Neural cell (in vitro differentiated cells): Measurements from ENCODE around the gene PTGIS. TPM values are rescaled to one million over a fixed set of nuclear protein-coding genes. Genes with fewer than 3 reads are reported as not detected.

Experiments
- H2AFZ ChIP-seq: fragments of 200-600, 300-800 bp; sonication (generic), shearing (Covaris generic); 2 replicates; pipeline ENCODE4 v1.6.0; 2014; ENCODE audit warnings: low read depth, mild to moderate bottlenecking, antibody characterized with exemption, low read length, moderate library complexity
- H3F3A ChIP-seq: fragments of 200-600 bp; shearing (Covaris generic); 2 replicates; pipeline ENCODE4 v1.6.1; 2016; ENCODE audit warnings: mild to moderate bottlenecking, moderate library complexity, mixed read lengths, antibody characterized with exemption, low read length; ENCODE audit not compliant: insufficient read depth, poor library complexity, severe bottlenecking
- H3K27ac ChIP-seq: fragments of 200-600, 300-800 bp; sonication (generic), shearing (Covaris generic); 2 replicates; pipeline ENCODE4 v1.5.1; 2014; ENCODE audit warnings: mild to moderate bottlenecking, low read length, moderate library complexity
- H3K27me3 ChIP-seq: fragments of 300-800, 200-600 bp; sonication (generic), shearing (Covaris generic); 2 replicates; pipeline ENCODE4 v1.6.0; 2014; ENCODE audit warnings: mild to moderate bottlenecking, low read depth, low read length, moderate library complexity; ENCODE audit not compliant: insufficient read depth
- H3K36me3 ChIP-seq: fragments of 300-800, 200-600 bp; sonication (generic), shearing (Covaris generic); 2 replicates; pipeline ENCODE4 v1.5.1; 2014; ENCODE audit warnings: mild to moderate bottlenecking, antibody characterized with exemption, low read length, moderate library complexity; ENCODE audit not compliant: insufficient read depth
- H3K4me2 ChIP-seq: fragments of 300-800, 200-600 bp; sonication (generic), shearing (Covaris generic); 2 replicates; pipeline ENCODE4 v1.6.0; 2014; ENCODE audit warnings: mild to moderate bottlenecking, low read length
- H3K4me3 ChIP-seq: fragments of 300-800, 200-600 bp; sonication (generic), shearing (Covaris generic); 2 replicates; pipeline ENCODE4 v1.5.1; 2014; ENCODE audit warnings: mild to moderate bottlenecking, low read length, moderate library complexity
- H3K79me2 ChIP-seq: fragments of 200-600 bp; shearing (Covaris generic); replicated peaks from 2 replicates; pipeline ENCODE4 v1.6.0; 2014; ENCODE audit warnings: mild to moderate bottlenecking, low read length, moderate library complexity; ENCODE audit not compliant: insufficient read depth
- H3K9ac ChIP-seq: fragments of 300-800, 200-600 bp; sonication (generic), shearing (Covaris generic); 2 replicates; pipeline ENCODE4 v1.6.1; 2016; ENCODE audit warnings: mild to moderate bottlenecking, low read length, mixed read lengths
- H3K9me2 ChIP-seq: fragments of 200-600 bp; shearing (Covaris generic); 2 replicates; pipeline ENCODE4 v1.6.1; 2016; ENCODE audit warnings: mild to moderate bottlenecking, low read length, mixed read lengths; ENCODE audit not compliant: insufficient read depth
- H3K9me3 ChIP-seq: fragments of 200-600, 300-800 bp; sonication (generic), shearing (Covaris generic); 2 replicates; pipeline ENCODE4 v1.6.1; 2016; ENCODE audit warnings: mild to moderate bottlenecking, mixed run types, low read length, moderate library complexity, mixed read lengths
- H4K20me1 ChIP-seq: fragments of 200-600 bp; shearing (Covaris generic); 2 replicates; pipeline ENCODE4 v1.6.1; 2016; ENCODE audit warnings: mild to moderate bottlenecking, mixed run types; ENCODE audit not compliant: insufficient read depth
- CTCF ChIP-seq: fragments of 450-650 bp; IDR thresholded peaks from 2 replicates; pipeline ENCODE4 v1.5.1; 2014; ENCODE audit warnings: antibody characterized with exemption, mild to moderate bottlenecking, moderate library complexity; ENCODE audit not compliant: poor library complexity, severe bottlenecking
- EP300 ChIP-seq: fragments of 450-650 bp; conservative IDR thresholded peaks from 2 replicates; pipeline ENCODE4 v1.6.1; 2014; ENCODE audit warnings: antibody characterized with exemption, mild to moderate bottlenecking, moderate library complexity; ENCODE audit not compliant: poor library complexity, severe bottlenecking
- EZH2 ChIP-seq: fragments of 200-600, 300-800 bp; shearing (Covaris generic), sonication (generic); IDR thresholded peaks from 2 replicates; pipeline ENCODE4 v1.6.1; 2014; ENCODE audit warnings: antibody characterized with exemption, low read length, borderline replicate concordance, mild to moderate bottlenecking; ENCODE audit not compliant: insufficient read depth, poor library complexity, severe bottlenecking
- MXI1 ChIP-seq: fragments of 450-650 bp; conservative IDR thresholded peaks from 2 replicates; pipeline ENCODE4 v1.6.1; 2014; ENCODE audit warnings: antibody characterized with exemption, mild to moderate bottlenecking; ENCODE audit not compliant: poor library complexity, severe bottlenecking
- POLR2AphosphoS5 ChIP-seq: IDR thresholded peaks from 2 replicates; pipeline ENCODE4 v1.6.1; 2012
- RAD21 ChIP-seq: fragments of 450-650 bp; conservative IDR thresholded peaks from 2 replicates; pipeline ENCODE4 v1.6.1; 2014; ENCODE audit warnings: antibody characterized with exemption, mild to moderate bottlenecking, moderate library complexity
- REST ChIP-seq: IDR thresholded peaks from 2 replicates; pipeline ENCODE4 v1.6.1; 2012; ENCODE audit warnings: borderline replicate concordance
- SMC3 ChIP-seq: fragments of 450-650 bp; conservative IDR thresholded peaks from 2 replicates; pipeline ENCODE4 v1.6.1; 2014; ENCODE audit warnings: antibody characterized with exemption, mild to moderate bottlenecking, moderate library complexity; ENCODE audit not compliant: poor library complexity
- TAF1 ChIP-seq: IDR thresholded peaks from 2 replicates; pipeline ENCODE4 v1.6.1; 2012; ENCODE audit warnings: low read depth
- polyA plus RNA-seq: library from polyadenylated mRNA; depleted of rRNA; stranded (reverse); fragments of >200 nt; gene quantifications from 2 replicates; pipeline ENCODE4 v1.2.3, GENCODE V29; 2014

Gene PTGIS
- polyA plus RNA-seq, 1 donor from 2014 or later = 3.2 TPM

- no peak overlapping the region for H3K4me2 ChIP-seq
- no peaks in the 10 kb centered on the region for H3K9me3 ChIP-seq
- H3K36me3 ChIP-seq = peaks cover 6% of the 10 kb centered on the region
- H3K79me2 ChIP-seq = no peaks in the 10 kb centered on the region
- H3F3A ChIP-seq = no peaks in the 10 kb centered on the region
- H3K9me2 ChIP-seq = no peaks in the 10 kb centered on the region
- H3K27ac ChIP-seq = no peak overlapping the region
- no peaks in the 10 kb centered on the region for H4K20me1 ChIP-seq
- no peaks in the 10 kb centered on the region for H3K27me3 ChIP-seq
- no peak overlapping the region for H3K9ac ChIP-seq
- H2AFZ ChIP-seq = no peak overlapping the region
- H3K4me3 ChIP-seq = no peak overlapping the region
- no peak for TF ChIP-seq CTCF
- no peak for TF ChIP-seq POLR2AphosphoS5
- TF ChIP-seq EZH2 = no peak
- no peak for TF ChIP-seq RAD21
- no peak for TF ChIP-seq TAF1
- no peak for TF ChIP-seq REST
- no peak for TF ChIP-seq SMC3
- TF ChIP-seq EP300 = no peak
- no peak for TF ChIP-seq MXI1
Observed at GRCh38 chr20:49521356-49521755, 46.6 kb downstream of the PTGIS start.

GRCh38 chr20:49519777-49520359 lies 48.1 kb downstream of the PTGIS start:
- no peaks in the 10 kb centered on the region for H3K27me3 ChIP-seq
- no peaks in the 10 kb centered on the region for H3K9me3 ChIP-seq
- no peak overlapping the region for H3K27ac ChIP-seq
- no peak overlapping the region for H3K4me2 ChIP-seq
- no peaks in the 10 kb centered on the region for H4K20me1 ChIP-seq
- peaks cover 6% of the 10 kb centered on the region for H3K36me3 ChIP-seq
- H2AFZ ChIP-seq = no peak overlapping the region
- no peak overlapping the region for H3K9ac ChIP-seq
- no peaks in the 10 kb centered on the region for H3K9me2 ChIP-seq
- H3K4me3 ChIP-seq = no peak overlapping the region
- H3K79me2 ChIP-seq = no peaks in the 10 kb centered on the region
- TF ChIP-seq SMC3 (no peak), RAD21 (no peak), TAF1 (no peak), POLR2AphosphoS5 (no peak), EP300 (no peak), MXI1 (no peak), EZH2 (no peak), REST (no peak), CTCF (no peak)
- H3F3A ChIP-seq = no peaks in the 10 kb centered on the region
